Cardiac muscle cell (in vitro differentiated cells and primary cell): ENCODE measurements around the gene HEATR9. TPM values are rescaled to one million over a fixed set of nuclear protein-coding genes. Genes with fewer than 3 reads are reported as not detected.
"Not testable (repeated sequence)": the region's sequence is repeated elsewhere in the genome, so short reads cannot be mapped to it uniquely, and the experiment has no call there.

Source experiments
- DNase-seq, 2 donors: peaks; one replicate each; pipeline versions ENCODE4 v3.0.0 to v3.0.0-alpha.2; 2010 to 2017; ENCODE audit warnings: low read depth in 1 of 2, low spot score in 1 of 2
- H3K27ac ChIP-seq: fragments of 200-600 bp; sonication (generic); 2 replicates; pipeline ENCODE4 v1.5.1; 2016
- H3K27me3 ChIP-seq: fragments of 200-600 bp; sonication (generic); 2 replicates; pipeline ENCODE4 v1.6.0; 2016; ENCODE audit warnings: control low read depth
- H3K36me3 ChIP-seq: fragments of 200-600 bp; sonication (generic); 2 replicates; pipeline ENCODE4 v1.5.1; 2016; ENCODE audit warnings: control low read depth
- H3K4me1 ChIP-seq: fragments of 200-600 bp; sonication (generic); 2 replicates; pipeline ENCODE4 v1.8.1; 2017; ENCODE audit warnings: low read depth, mild to moderate bottlenecking, mixed run types
- H3K4me3 ChIP-seq: fragments of 200-600 bp; sonication (generic); 2 replicates; pipeline ENCODE4 v1.5.1; 2016; ENCODE audit warnings: mild to moderate bottlenecking
- H3K9me3 ChIP-seq: fragments of 200-600 bp; sonication (generic); 2 replicates; pipeline ENCODE4 v1.5.1; 2017; ENCODE audit warnings: low read depth, mild to moderate bottlenecking, control low read depth
- polyA plus RNA-seq: library from polyadenylated mRNA; unstranded; fragments of >200 nt; fragmentation: Nextera tagmentation; extraction: Ambion mirVana; gene quantifications from 2 replicates; pipeline ENCODE4 v1.2.1, GENCODE V29; 2016
- total RNA-seq: library from RNA; depleted of rRNA; stranded (reverse); fragments of >200 nt; gene quantifications from 2 replicates; pipeline ENCODE4 v1.2.3, GENCODE V29; 2016
- TF ChIP-seq, protein P1 (sequence below): IDR thresholded peaks from 2 replicates; pipeline ENCODE4 v1.5.1; 2012; ENCODE audit warnings: low read depth, mild to moderate bottlenecking, low read length

Gene HEATR9
- total and polyA plus RNA-seq, 2 experiments from 2014 or later = 0.09 TPM; not detected in 1

DNA sequence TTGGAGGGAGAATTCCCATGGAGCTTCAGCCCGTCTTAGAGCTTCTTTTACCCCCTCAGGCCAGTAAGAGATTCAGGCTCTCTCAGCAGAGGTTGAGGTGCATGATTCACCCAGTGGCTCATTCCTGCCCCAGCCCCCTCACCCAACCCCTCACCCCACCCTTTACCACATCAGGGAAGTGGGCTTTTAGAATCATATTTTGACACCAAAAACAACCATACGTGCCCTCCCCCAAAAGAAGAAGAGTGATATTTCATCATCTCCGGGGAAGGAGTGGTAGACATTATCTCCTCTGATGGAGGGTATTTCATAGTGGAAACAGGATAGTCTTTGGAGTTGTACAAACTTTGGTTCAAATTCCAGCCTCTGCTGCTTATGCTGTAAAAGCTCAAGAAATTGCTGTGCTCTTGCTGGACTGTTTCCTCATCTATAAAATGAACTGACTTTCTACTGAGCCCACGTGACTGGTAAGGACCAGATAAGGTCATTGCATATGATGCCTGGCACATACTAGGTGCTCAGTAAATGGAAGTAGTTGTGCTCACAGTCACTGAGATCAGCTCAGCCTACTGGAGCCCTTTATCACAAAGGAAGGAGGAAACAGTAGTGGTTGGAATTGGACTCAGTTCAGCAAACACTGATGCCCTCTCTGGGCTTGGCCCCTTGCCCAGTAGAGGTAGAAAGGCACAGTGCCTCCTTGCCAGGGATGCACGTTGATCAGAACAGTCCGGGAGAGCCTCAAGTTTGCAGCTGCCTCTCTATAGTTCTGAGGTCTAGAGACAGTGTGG, 29.8 kb upstream of the HEATR9 start:
- Histone ChIP-seq H3K36me3 (no peaks in the 10 kb centered on the region), H3K27ac (no peak overlapping the region), H3K4me1 (no peaks in the 10 kb centered on the region), H3K4me3 (no peak overlapping the region), H3K9me3 (no peaks in the 10 kb centered on the region), H3K27me3 (no peaks in the 10 kb centered on the region)
- TF ChIP-seq, protein P1, sequence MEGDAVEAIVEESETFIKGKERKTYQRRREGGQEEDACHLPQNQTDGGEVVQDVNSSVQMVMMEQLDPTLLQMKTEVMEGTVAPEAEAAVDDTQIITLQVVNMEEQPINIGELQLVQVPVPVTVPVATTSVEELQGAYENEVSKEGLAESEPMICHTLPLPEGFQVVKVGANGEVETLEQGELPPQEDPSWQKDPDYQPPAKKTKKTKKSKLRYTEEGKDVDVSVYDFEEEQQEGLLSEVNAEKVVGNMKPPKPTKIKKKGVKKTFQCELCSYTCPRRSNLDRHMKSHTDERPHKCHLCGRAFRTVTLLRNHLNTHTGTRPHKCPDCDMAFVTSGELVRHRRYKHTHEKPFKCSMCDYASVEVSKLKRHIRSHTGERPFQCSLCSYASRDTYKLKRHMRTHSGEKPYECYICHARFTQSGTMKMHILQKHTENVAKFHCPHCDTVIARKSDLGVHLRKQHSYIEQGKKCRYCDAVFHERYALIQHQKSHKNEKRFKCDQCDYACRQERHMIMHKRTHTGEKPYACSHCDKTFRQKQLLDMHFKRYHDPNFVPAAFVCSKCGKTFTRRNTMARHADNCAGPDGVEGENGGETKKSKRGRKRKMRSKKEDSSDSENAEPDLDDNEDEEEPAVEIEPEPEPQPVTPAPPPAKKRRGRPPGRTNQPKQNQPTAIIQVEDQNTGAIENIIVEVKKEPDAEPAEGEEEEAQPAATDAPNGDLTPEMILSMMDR = no peak
- peak in 1 of 2 donors; percentile 45 for DNase-seq

DNA sequence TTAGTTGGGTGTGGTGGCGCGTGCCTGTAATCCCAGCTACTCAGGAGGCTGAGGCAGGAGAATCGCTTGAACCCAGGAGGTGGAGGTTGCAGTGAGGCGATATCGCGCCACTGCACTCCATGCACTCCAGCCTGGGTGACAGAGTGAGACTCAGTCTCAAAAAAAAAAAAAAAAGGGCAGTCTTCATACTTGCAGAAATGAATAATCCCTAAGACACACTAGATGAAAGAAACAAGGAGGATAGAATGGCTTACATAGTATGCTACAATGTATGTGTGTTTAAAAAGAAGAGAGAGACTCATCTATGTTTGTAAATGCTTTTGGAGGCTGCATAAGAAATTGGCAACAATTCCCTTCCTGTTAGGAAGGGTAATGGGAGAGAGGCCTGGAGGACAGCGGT, 29.1 kb upstream of the HEATR9 start:
- not testable (repeated sequence) for H3K4me3 ChIP-seq, H3K36me3 ChIP-seq, H3K9me3 ChIP-seq, H3K4me1 ChIP-seq, H3K27ac ChIP-seq, H3K27me3 ChIP-seq, DNase-seq

DNA sequence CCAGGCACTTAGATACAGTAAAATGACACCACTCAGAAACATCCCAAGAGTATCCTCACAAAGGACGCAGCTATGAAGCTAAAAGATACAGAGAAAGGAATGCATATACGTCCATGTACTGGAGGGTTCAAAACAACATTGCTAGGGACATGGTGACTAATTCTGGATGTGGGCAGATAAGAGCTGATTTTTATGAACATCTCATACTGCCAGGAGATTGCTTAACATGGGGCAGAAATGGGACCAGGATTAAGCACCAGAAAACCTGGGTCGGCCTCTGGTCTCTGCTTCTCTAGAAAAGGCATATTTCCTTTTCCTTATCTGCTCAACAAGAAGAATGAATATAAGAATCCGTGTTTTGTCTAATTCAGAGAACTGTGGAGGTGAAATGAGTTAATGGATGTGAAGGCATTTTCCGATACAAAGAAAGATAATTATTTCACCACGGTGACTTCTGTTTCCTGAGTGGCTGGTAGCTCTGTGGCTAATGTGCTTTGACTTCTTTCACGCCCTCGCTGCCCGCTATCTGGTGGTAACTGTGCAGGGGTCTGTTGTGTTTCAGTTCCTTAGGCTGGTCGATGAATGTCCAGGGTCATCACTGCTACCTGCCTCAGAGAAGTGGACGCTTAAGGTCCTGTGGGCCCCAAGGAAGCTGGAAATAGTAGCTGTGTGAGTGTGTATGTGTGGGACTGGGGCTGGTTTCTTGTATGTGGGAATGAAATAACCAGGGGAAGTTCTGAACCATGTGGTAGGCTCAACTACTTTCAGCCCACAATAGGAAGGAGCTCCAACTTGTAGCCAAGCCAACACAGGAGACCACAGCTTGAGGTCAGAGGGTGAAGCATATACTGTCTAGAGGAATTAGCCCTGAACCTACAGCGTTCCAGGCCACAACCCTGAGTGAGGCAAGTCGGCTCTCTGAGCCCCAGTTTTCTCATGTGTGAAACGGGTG, 27.2 kb upstream of the HEATR9 start:
- no peak overlapping the region for H3K27ac ChIP-seq
- H3K4me1 ChIP-seq = no peaks in the 10 kb centered on the region
- H3K27me3 ChIP-seq = no peaks in the 10 kb centered on the region
- H3K9me3 ChIP-seq = no peaks in the 10 kb centered on the region
- TF ChIP-seq, protein P1 = no peak
- DNase-seq = peak in 1 of 2 donors; percentile 94
- no peak overlapping the region for H3K4me3 ChIP-seq
- no peaks in the 10 kb centered on the region for H3K36me3 ChIP-seq

DNA sequence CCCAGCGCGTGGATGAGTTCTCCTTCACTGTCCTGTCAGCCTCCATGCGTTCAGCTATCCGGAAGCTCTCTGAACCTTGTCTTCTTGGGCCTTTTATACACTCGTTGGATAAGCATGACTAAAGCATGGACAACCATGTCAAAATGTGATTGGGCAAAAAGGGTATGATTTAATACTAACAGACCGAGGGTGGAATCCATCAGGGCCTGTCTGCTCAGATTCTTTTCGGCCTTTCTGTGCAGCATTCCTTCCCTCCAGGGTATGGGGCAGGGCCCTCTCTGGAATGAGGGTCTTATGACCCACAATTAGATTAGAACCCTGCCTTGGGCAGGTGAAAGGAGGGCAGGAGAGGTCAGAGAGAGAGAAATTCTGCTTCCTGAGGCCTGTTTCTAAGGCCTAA, 25.5 kb upstream of the HEATR9 start:
- H3K36me3 ChIP-seq = no peaks in the 10 kb centered on the region
- TF ChIP-seq, protein P1 = no peak
- no peak overlapping the region for H3K27ac ChIP-seq
- no peak for DNase-seq
- H3K27me3 ChIP-seq = no peaks in the 10 kb centered on the region
- no peak overlapping the region for H3K4me3 ChIP-seq
- H3K9me3 ChIP-seq = no peaks in the 10 kb centered on the region
- H3K4me1 ChIP-seq = peaks cover 7% of the 10 kb centered on the region

DNA sequence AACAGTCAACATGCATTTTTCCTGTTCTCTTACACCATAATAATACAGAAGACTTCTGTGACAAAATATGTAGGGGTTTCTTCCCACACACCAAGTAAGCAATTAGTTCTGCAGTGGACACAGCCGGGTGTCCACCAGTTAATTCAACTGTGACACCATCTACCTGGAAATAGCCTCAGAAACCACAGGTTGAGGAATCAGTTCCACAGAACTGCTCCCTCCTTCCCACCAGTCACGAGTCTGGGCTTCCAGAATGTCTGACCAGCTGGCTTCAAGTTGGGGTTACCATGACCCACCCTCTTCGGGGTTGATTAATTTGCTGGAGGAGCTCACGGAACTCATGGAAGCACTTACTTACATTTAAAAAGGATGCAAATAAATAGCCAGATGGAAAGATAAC, 25.1 kb upstream of the HEATR9 start:
- H3K27me3 ChIP-seq = no peaks in the 10 kb centered on the region
- TF ChIP-seq, protein P1 = no peak

More for the DNA sequence above, 25.1 kb upstream of the HEATR9 start:
- Histone ChIP-seq H3K4me3 (no peak overlapping the region), H3K9me3 (no peaks in the 10 kb centered on the region), H3K27ac (no peak overlapping the region), H3K4me1 (peaks cover 7% of the 10 kb centered on the region), H3K36me3 (no peaks in the 10 kb centered on the region)
- DNase-seq = no peak
